NCI-H128 (cell line): ENCODE data around the gene PTPRC.
"Not testable (repeated sequence)": the region's sequence is repeated elsewhere in the genome, so short reads cannot be mapped to it uniquely, and the experiment has no call there.

ENCODE experiments used
- DNase-seq: peaks from one replicate; lab custom pipeline; 2025; ENCODE audit not compliant: unreplicated experiment; lab: John Stamatoyannopoulos, UW

The PTPRC gene

GRCh38 chr1:198638894-198639635 is at the start of gene PTPRC:
PTPRC (plus strand) TSS chr1:198639040; CDS start chr1:198639269, 229 bp downstream.
- DNase-seq, result no peak

- DNase-seq, result no peak
Observed at GRCh38 chr1:198590454-198590853, 48.4 kb upstream of the PTPRC start.

GRCh38 chr1:198595765-198596164 is 43.1 kb upstream of the PTPRC start:
- DNase-seq, result no peak

GRCh38 chr1:198597690-198598430 is 41.0 kb upstream of the PTPRC start:
- no peak for DNase-seq

- DNase-seq, result no peak
Observed at GRCh38 chr1:198598796-198599321, 40.0 kb upstream of the PTPRC start.

- no peak for DNase-seq
Observed at GRCh38 chr1:198599749-198600148, 39.1 kb upstream of the PTPRC start.

- DNase-seq, result no peak
Observed at GRCh38 chr1:198600906-198601305, 37.9 kb upstream of the PTPRC start.

GRCh38 chr1:198601310-198601709 is 37.5 kb upstream of the PTPRC start:
- DNase-seq, result not testable (repeated sequence)

- no peak for DNase-seq
Observed at GRCh38 chr1:198601936-198602889, 36.6 kb upstream of the PTPRC start.

- no peak for DNase-seq
Observed at GRCh38 chr1:198604975-198605374, 33.9 kb upstream of the PTPRC start.

GRCh38 chr1:198605406-198605805 is 33.4 kb upstream of the PTPRC start:
- DNase-seq, result no peak

GRCh38 chr1:198606020-198606438 is 32.8 kb upstream of the PTPRC start:
- DNase-seq, result no peak

GRCh38 chr1:198607714-198608113 is 31.1 kb upstream of the PTPRC start:
- DNase-seq, result no peak

GRCh38 chr1:198610362-198610761 is 28.5 kb upstream of the PTPRC start:
- DNase-seq, result no peak

- no peak for DNase-seq
Observed at GRCh38 chr1:198611219-198611618, 27.6 kb upstream of the PTPRC start.

- no peak for DNase-seq
Observed at GRCh38 chr1:198612471-198613260, 26.2 kb upstream of the PTPRC start.

- no peak for DNase-seq
Observed at GRCh38 chr1:198617406-198617805, 21.4 kb upstream of the PTPRC start.

GRCh38 chr1:198619375-198620140 is 19.3 kb upstream of the PTPRC start:
- no peak for DNase-seq

- no peak for DNase-seq
Observed at GRCh38 chr1:198620218-198620617, 18.6 kb upstream of the PTPRC start.
